ENCODE measurements around the gene PKDCC.
"Not testable (repeated sequence)": the region's sequence is repeated elsewhere in the genome, so short reads cannot be mapped to it uniquely, and the experiment has no call there.

Gene PKDCC

GRCh38 chr2:42067521-42067920 lies 19.7 kb downstream of the PKDCC start:
- no peak for DNase-seq

DNA sequence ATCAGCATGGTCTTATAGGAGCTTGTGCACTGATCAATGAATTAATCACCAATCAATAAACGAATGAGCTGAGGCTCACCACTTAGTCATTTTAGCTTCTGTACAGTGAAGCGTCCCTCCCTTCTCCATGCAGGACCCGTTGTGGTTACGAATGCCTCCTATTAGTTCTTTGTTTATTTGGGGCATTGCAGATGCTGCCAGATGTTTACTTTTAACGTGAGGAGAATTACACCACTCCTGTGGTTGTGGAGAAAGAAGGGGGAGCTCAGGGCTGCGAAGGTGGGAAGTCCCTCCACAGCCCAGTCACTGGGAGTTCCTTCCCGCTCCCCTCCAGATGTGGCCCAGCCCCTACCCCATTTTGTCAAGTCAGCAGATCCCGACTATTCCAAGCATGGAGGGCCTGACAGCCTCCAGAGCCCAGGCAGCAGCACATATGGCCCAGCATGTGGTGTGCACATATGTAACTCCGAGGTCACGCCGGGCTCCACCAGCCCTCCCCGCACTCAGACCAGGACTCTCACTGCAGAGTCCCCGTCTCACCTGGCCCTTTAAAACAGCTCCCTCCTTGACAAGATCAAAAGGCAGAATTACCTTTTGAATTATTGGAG lies 20.9 kb downstream of the PKDCC start:
- no peak for DNase-seq

DNA sequence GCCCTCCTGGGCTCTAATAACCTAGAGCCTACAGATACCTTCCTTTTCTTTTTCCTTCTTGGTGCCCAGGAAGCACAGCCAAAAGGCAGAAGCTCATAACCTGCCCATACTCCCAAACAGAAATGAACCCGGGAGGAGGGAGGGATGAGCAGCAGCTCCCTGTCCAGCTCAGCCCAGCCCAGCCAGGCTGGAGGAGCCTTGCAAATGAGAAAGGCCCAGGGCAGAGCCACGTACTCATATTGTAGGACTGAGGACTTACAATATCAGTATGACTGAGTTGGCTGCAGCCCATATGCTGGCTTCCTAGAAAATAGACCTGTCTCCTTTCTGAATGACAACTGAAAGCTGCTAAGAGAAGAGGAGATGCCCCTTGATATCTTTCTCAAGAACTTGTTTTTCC lies 21.7 kb downstream of the PKDCC start:
- no peak for DNase-seq

DNA sequence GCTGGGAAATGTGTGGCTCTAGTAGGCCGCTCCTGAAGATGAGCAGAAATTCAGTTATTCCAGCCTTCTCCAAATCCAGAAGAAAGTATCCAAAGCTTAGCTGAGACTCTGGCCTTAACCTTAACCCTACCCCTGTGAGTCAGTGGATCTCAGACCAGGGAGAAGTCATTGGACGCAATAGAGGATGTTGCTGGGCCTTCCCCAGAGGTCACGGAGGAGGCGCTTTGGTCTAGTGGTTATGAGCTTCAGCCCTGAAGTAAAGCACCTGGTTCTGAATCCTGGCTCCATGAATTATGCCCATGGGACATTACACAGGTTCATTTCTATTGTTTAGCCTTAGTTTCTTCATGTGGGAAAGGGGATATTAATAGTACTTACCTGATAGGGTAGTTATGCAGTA lies 24.0 kb downstream of the PKDCC start:
- DNase-seq, result no peak

DNA sequence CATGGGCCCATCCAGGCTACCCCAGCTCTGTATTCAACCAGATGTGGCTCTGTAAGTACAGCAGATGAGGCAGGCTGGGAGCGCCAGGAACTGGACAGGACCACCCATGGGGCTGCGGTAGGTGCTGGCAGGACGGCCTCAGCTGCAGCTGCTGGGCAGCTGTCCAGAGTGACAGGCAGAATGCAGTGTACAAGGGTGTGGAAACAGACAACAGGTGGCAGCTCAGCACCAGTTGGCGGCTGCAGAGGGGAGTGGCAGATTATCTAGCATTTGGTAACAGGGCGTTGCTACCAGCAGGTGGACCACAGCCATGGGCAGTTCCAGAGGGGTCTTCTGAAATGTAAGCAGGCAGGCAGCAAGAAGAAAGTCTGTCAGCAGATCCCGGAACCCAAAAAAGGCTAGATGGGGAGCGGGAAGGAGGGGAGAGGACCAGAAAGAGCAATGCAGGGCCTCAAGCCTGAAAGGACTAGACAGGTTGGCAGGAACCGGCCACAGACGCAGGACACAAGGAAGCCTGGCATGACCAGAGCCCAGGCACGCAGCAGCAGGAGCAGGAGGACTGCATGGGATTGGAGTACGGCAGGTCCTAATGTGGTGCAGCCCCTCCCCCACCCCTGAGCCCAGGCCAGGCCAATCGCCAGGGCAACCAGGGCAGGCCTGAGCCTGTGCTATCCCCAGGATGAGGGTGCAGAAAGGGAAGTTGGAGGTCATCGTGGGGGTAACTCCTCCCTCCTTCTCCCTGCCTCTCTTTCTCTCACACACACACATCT lies 24.7 kb downstream of the PKDCC start:
- DNase-seq, result peak; percentile 64

DNA sequence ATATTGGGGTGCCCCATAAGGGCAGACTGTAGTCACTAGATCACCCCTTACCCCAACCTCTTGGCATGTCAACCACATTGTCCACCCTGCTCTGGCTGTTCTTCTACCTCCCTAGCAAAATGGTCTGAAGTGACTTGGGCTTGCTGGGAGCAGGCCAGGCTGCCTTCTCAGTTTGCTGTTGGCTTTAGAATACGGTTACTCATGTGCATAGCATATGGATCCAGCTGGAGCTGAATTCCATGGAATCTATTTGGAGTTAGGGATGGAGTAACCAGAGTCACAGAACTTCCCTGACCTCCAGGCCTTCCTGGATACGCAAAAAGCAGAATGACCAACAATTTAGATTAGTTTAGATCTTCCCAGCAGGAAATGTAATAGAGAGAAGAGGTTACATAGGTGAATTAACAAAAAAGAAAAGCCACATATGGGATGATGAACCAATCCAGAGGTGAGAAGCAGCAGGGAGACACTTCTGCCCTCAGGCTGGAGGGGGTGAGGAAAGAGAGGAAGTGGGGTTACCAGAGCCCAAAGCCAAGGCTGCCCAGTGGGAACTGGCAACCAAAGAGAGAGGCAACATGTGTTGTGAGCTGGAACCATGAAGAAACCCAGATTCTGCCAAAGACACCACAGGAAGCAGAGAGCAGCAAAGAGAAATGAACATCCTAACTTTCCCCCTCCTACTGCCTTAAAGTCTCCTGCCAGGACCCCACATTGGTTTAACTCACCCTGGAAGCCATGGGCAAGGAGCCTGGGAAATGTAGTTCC lies 26.1 kb downstream of the PKDCC start:
- DNase-seq, result no peak

DNA sequence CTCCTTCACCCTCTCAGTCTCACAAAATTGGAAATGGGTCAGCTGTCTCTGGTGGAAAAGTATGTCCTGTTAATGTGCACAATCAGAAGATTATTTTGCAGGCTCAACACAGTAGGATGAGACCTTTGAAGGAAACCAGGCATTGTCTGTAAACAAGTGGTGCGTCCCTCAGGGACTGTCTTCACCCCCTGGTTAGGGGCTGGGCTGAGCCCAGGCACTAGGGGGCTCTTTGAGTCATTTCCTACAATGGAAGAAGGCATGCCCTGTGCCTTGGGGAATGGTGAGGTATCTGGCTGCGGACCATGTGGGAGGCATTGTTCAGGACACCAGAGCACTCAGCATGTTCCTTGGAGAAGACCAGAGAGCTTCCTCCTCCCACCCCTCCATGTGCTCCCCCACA lies 26.8 kb downstream of the PKDCC start:
- no peak for DNase-seq

DNA sequence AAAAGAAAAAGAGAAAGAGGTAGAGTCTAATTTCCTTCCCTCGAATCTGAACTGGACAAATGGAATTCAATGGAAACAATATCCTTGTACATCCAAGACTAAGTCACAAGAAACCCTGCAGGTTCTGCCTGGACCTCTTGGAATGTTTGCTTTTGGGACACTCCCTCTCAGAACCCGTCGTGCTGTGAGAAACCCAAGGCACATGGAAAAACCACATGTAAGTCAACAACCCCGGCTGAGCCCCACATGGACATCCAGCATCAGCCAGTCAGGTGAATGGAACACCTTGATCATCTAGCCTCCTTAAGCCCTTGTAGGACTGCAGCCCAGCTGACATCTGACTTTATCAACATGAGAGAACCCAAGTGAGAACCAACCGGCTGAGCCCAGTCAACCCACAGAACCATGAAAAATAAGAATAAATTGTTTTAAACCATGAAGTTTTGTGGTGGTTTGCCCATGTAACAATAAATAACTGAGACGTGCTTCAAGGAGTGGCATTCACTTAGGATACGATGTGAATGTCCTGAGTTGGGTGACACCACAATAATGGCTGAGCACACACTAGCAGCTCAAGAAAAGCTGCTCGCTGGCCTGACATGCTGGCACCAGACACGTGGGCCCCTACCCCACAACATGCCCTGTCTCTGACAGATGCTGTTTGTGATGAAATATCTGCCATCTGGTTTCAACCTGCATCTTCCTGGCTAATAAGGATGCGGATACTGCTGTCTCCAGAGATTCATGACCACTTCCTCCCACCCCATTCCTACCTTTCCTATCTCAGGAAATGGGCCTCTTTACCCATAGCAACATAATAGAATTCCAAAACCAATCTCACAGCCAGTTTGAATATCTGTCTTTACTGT lies 28.8 kb downstream of the PKDCC start:
- no peak for DNase-seq

GRCh38 chr2:42077343-42077742 lies 29.5 kb downstream of the PKDCC start:
- DNase-seq, result no peak

DNA sequence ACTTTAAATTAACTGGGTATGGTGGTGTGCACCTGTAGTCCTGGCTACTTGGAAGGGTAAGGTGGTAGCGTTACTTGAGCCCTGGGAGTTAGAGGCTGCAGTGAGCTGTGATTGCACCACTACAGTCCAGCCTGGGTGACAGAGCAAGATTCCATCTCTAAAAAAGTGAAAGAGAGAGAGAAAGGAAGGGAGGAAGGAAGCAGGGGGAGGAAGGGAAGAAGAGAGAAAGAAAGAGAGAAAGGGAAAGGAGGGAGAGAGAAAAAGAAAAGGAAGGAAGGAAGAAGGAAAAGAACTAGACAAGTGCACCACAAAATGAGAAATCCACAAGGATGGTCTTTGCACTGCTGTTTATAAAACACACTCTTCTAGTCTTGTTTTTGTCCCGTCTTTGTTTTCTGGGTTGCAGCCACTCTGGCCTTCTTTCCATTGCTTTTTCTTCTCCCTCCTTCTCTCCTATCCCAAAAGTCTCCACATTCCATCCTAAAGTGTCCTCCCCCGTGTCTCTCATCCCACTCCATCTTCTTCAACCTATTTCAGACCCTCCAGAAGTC lies 32.0 kb downstream of the PKDCC start:
- DNase-seq, result no peak

GRCh38 chr2:42081151-42081550 lies 33.3 kb downstream of the PKDCC start:
- not testable (repeated sequence) for DNase-seq

GRCh38 chr2:42082016-42082415 lies 34.2 kb downstream of the PKDCC start:
- DNase-seq, result no peak

DNA sequence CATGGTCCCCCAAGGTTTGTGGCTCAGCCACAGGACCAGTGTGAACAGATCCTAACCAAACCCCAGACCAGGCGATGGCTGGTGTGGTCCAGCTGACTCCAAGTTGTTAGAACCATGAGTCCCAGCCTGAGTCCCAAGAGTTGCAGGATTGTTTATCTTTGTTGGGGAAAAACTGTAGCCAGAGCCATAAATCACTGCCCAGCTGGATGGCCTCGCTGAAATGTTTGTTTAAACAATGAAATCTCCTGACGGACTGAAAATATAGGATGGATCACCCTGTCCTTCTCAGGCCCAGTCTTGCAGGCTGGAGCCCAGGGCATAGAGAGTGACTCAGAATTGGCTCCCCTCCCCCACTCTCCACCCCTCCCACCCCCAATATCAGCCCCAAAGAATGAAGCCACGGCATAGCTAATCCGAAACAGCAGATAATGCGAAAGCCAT lies 36.4 kb downstream of the PKDCC start:
- DNase-seq, result no peak

DNA sequence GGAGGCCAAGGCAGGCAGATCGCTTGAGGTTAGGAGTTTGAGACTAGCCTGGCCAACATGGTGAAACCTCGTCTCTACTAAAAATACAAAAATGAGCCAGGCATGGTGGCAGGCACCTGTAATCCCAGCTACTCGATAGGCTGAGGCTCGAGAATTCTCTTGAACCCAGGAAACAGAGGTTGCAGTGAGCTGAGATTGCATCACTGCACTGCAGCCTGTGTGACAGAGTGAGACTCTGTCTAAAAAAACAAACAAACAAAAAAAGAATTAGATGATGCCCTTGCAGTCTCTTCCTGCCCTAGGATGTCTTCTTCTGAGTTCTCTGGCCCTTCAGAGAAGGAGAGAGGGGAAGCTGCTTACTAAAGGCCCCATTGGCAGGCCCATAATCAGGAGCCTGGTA lies 37.2 kb downstream of the PKDCC start:
- not testable (repeated sequence) for DNase-seq

- DNase-seq, result no peak
Observed at GRCh38 chr2:42085706-42086487, 38.1 kb downstream of the PKDCC start.

DNA sequence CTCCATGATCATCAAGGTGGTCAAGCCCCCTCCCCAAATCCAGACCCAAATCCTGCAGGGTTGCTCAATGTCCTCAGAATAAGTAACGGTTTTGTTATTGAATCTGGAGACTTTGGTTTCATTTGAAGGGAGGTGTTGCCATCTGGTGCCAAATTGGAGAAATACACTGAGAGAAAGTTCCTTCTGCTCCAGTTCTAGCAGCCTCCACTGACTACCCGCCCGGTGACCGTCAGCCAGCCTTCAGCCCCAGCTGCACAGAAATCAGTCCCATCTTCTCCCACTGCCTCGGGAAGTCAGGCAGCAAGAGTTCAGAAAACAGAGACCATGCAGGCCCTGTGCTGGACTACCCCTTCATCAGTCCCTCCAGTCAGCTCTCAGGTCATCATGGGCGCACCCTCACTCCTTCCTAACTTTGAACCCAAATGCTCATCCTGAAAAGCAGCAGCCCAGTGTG lies 38.7 kb downstream of the PKDCC start:
- DNase-seq, result peak; percentile 6

DNA sequence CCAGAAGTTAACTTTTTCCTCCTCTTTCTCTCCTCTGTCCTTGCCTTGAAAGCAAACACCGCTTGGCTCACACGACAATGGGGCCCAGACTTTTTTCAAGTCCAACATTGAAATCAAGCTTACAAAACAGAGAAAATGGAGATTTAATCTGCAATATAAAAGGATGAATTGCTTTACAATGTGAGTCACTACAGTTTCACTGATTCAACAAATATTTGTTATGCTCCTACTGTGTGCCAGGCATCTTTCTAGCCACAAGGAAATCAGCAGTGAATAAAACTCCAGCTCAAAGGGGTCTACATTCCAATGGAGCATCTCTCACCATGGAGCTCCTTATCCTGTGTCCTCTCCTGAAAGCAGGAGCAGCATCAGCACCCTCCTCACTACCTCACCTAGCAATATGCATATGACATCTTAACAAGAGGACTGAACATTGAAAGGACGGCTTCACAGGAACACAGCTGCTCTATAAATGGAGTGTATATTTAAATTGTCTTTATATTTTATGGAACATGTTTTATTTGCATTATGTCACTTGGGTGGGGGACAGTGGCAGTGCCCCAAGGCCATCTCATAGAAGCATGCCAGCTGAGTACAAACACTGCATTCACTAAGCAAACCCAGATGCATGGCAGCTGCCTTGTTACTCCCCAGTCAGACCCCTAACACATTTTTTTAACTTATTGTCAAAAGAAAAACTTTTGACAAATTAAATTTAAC lies 39.5 kb downstream of the PKDCC start:
- DNase-seq, result no peak

DNA sequence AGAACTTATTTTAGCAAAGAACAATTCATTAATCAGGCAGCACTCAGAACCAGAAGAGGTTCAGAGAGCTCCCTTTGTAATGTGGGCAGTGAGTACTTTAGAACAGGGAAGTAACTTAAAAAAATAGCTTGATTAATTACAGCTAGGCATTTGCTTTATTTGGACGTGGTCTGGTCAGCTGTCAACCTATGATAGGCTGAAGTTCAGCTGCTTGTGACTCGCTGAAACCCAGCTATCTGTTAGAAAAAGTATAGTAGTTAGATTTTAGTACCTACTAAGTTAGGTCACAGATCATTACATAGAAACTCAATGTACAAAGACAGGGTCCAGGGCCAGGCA lies 40.0 kb downstream of the PKDCC start:
- DNase-seq, result no peak

- no peak for DNase-seq
Observed at GRCh38 chr2:42089340-42089925, 41.6 kb downstream of the PKDCC start.

DNA sequence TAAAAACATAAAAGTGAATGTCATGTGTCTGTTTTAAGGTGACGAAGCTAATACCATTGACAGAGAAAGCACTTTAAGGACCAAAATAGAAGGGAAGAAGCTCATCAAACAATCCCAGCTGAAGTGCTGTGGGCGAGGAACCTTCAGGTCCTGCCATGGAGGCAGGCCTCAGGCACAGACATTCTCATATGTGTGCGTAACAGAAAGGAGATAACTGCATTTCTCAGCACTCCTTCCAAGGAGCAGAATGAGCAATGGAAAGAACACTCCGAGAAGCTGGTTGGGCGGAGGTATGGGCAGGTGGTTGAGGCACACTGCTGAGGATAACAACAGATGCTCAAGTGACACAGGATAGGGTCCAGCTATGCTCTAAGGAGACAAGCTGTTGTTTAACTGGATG lies 42.4 kb downstream of the PKDCC start:
- DNase-seq, result no peak

- no peak for DNase-seq
Observed at GRCh38 chr2:42091671-42092070, 43.9 kb downstream of the PKDCC start.
